ENCODE data around the gene MYO10.
A peak's percentile ranks its signal among the peaks of the same experiment; 100 is the strongest.

DNA sequence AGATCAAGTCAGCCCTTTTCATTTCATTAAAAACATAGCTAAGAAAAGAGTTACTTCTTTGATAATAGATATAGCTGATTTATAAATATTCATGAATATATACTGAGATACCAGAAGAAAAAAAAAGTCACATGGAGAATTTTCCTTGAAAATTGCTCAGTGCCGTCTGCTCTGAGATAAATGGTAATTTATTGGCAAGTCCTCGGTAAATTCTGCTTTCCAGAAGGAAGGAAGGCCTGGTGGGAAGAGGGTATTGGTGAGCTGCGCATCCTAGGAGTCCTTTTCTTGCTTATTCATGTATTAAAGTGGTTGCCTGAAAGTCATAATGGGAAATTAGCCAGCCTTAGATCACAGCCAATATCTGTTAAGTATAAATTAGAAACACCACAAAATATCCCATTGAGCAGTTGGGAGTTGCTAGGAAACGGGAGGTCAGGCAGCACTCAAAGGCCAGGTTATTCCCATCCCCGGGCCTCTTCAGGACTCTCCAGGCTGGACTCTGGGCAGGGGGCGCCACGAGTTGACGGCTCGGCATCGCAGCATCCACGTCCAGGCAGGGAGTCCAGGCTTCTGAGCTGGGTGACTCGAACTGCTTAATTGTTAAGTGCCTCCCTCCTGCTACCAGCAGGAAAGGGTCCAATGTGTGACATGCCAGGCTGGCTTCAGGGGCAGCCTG is 202.6 kb downstream of the MYO10 start:
- no peak for TF ChIP-seq CREB1 (CRISPR knock-in tag; IDR thresholded peaks at IDR 0.05; ENCODE audit: low read depth)
- peak; percentile 26 to 63; a peak in 3 of 4 replicates for TF ChIP-seq CTCF (conservative IDR thresholded peaks at IDR 0.05; ENCODE audit: low read depth in 2 of 2)

Data from GM23338 (cell line).